Psoas muscle (tissue), 8 donors: Measurements from ENCODE around the gene NUTF2. TPM values are rescaled to one million over a fixed set of nuclear protein-coding genes. Genes with fewer than 3 reads are reported as not detected.
"Not testable (repeated sequence)": the region's sequence is repeated elsewhere in the genome, so short reads cannot be mapped to it uniquely, and the experiment has no call there.

ENCODE experiments used
- ATAC-seq, 4 donors: fragments of 200-7000 bp; cut with Tn5 transposase; one replicate each; pipeline ENCODE4 v1.9.1; 2020; ENCODE audit warnings: moderate library complexity in 3 of 4, mild to moderate bottlenecking in 2 of 4
- DNase-seq, 2 donors: peaks; one replicate each; pipeline ENCODE4 v3.0.0-alpha.2; 2020
- H3K27ac ChIP-seq: fragments of 200-600 bp; one replicate; pipeline ENCODE4 v1.8.0; 2022
- H3K27me3 ChIP-seq, 3 donors: fragments of 200-600 bp in 1 of 3; one replicate each; pipeline versions ENCODE4 v1.6.1 to v1.8.0; 2013 to 2022; ENCODE audit warnings: low read length in 2 of 3, mild to moderate bottlenecking in 2 of 3, moderate library complexity in 1 of 3; ENCODE audit not compliant: insufficient read depth in 3 of 3
- H3K36me3 ChIP-seq, 2 donors: fragments of 200-600 bp in 1 of 2; one replicate each; pipeline versions ENCODE4 v1.6.1 to v1.8.0; 2013 to 2022; ENCODE audit warnings: low read depth in 1 of 2, mild to moderate bottlenecking in 1 of 2, moderate library complexity in 1 of 2; ENCODE audit not compliant: insufficient read depth in 1 of 2
- H3K4me1 ChIP-seq: fragments of 200-600 bp; one replicate; pipeline ENCODE4 v1.8.0; 2022
- H3K4me3 ChIP-seq: fragments of 200-600 bp; one replicate; pipeline ENCODE4 v1.8.0; 2022; ENCODE audit warnings: mild to moderate bottlenecking
- H3K9me3 ChIP-seq: fragments of 200-600 bp; one replicate; pipeline ENCODE4 v1.8.0; 2022
- WGBS, 3 donors: extraction: QIAGEN DNeasy Blood & Tissue Kit; methylation state at CpG; one replicate each; pipeline versions ENCODE4 v1.1.6 to v1.1.7; 2013; 5-methylcytosine and 5-hydroxymethylcytosine counted together
- intact Hi-C, 2 donors: fragments of 100-400 bp; cut with DNase I; formaldehyde crosslinking; loops; one replicate each; pipeline versions ENCODE4 v1.11.0 to v1.14.2; 2022
- polyA plus RNA-seq, 3 donors: library from polyadenylated mRNA; stranded (reverse); fragments of 200-250 nt; gene quantifications; one replicate each; pipeline ENCODE4 v1.2.3, GENCODE V29; 2013
- total RNA-seq, 4 donors: library from RNA; stranded (reverse); fragmentation: NEBNext Ultra II Directional in 2 of 4; extraction: Animal tissue kit (Norgen Biotek cat#: 25700) in 2 of 4; gene quantifications; one replicate each; pipeline versions ENCODE4 v1.2.1 to v1.2.4, GENCODE V29; 2021 to 2023
- TF ChIP-seq, protein P1 (sequence below): fragments of 200-600 bp; IDR thresholded peaks from one replicate; pipeline ENCODE4 v1.8.0; 2022; ENCODE audit warnings: antibody characterized with exemption
- donor health status: healthy with polysubstance abuse.
- donor health status: DM: no; HTN: no; CAD: no; lungs with moderate emphysema.
- donor health status: Bipolar disorder and iron deficiency.
- donor health status: healthy.
- donor health status: DM: yes; HTN: yes; CAD: no.
- donor health status: DM: no; HTN: no; CAD: no.
- donor health status: DM: no; HTN: no; CAD: no.
- donor health status: DM: yes; HTN: yes; CAD: no.

NUTF2 gene
- total and polyA plus RNA-seq, 7 donors: 77.4 to 170 (median 104) TPM

DNA sequence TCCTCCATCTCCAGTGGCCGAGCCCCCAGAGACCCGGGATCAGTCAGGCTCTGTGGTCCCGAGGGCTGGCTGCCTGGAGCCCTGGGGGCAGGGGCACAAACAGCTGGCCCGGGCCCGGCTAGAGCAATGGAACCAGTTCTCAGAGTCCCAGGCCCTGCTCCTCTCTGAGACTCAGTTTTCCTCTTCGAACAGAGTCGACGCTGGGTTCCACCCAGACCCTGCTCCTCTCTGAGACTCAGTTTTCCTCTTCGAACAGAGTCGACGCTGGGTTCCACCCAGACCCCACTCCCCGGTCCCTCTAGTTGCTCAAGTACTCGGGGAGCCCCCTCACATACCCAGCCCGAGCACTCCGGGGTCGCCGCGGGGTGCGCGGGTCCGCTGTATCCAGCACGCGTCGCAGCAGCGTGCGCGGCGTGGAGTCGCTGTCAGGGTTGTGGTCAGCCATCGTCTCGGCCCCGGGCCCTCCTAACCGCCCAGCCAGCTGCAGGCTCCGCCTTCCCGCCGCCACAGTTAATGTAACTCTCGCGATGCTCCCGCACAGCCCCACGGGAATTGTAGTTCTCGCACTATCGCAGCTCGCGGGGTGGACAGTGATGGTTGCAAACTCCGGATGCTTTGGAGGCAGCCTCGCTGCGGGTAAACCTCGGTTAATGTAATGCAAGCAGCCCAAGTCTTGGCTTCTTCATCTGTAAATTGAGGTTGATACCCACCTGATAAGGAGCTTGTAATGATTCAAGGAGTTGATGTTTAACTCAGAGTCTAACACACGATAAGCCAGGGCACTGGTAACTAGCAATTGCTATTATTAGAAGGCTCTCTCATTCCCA lies 13.1 kb upstream of the NUTF2 start:
- intact Hi-C loops: no loop called here
- WGBS, 3 donors: 0 to 1% (median 0%) methylated on average over 49 of the region's 49 CpGs
- Histone ChIP-seq H3K27me3 (no peaks in the 10 kb centered on the region), H3K4me1 (peaks cover 17% of the 10 kb centered on the region), H3K27ac (peak overlapping the region; percentile 80), H3K9me3 (no peaks in the 10 kb centered on the region), H3K4me3 (peak overlapping the region; percentile 80), H3K36me3 (peaks cover 3 to 37% of the 10 kb centered on the region in 2 donors)
- DNase-seq (peak; percentile 95 to 97), ATAC-seq (peak; percentile 96 to 100 (median 98))
- TF ChIP-seq, protein P1, sequence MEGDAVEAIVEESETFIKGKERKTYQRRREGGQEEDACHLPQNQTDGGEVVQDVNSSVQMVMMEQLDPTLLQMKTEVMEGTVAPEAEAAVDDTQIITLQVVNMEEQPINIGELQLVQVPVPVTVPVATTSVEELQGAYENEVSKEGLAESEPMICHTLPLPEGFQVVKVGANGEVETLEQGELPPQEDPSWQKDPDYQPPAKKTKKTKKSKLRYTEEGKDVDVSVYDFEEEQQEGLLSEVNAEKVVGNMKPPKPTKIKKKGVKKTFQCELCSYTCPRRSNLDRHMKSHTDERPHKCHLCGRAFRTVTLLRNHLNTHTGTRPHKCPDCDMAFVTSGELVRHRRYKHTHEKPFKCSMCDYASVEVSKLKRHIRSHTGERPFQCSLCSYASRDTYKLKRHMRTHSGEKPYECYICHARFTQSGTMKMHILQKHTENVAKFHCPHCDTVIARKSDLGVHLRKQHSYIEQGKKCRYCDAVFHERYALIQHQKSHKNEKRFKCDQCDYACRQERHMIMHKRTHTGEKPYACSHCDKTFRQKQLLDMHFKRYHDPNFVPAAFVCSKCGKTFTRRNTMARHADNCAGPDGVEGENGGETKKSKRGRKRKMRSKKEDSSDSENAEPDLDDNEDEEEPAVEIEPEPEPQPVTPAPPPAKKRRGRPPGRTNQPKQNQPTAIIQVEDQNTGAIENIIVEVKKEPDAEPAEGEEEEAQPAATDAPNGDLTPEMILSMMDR: no peak

DNA sequence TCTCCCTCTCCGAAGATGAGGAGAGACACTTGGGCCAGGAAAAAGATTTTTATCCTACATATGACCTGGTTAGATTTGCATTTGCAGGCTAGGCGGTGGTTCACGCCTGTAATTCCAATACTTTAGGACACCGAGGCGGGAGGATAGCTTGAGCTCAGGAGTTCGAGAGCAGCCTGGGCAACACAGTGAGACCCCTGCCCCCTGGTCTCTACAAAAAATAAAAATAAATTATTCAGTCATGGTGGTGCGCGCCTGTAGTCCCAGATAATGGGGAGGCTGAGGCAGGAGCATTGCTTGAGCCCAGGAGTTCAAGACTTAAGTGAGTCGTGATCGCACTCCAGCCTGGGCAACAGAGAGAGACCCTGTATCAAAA lies 12.5 kb upstream of the NUTF2 start:
- TF ChIP-seq, protein P1: no peak
- H3K9me3 ChIP-seq: no peaks in the 10 kb centered on the region
- intact Hi-C loops: no loop called here
- no peaks in the 10 kb centered on the region for H3K27me3 ChIP-seq
- H3K27ac ChIP-seq: peak overlapping the region; percentile 80
- ATAC-seq (peak in 1 of 4 donors; percentile 1), DNase-seq (no peak)
- peak overlapping the region; percentile 80 for H3K4me3 ChIP-seq
- peaks cover 17% of the 10 kb centered on the region for H3K4me1 ChIP-seq
- peaks cover 3 to 31% of the 10 kb centered on the region in 2 donors for H3K36me3 ChIP-seq
- 69 to 82% (median 81%) methylated on average over 10 of the region's 10 CpGs for WGBS, 3 donors

DNA sequence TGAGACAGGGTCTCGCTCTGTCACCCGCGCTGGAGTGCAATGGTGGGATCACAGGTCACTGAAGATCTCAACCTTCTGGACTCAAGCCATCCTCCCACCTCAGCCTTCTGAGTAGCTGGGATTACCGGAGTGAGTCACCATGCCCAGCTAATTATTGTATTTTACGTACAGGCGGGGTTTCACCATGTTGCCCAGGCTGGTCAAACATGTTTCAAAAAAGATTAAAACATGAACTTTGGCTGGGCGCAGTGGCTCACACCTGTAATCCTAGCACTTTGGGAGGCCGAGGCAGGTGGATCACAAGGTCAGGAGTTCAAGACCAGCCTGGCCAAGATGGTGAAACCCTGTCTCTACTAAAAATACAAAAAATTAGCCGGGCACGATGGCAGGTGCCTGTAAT lies 9.5 kb upstream of the NUTF2 start:
- H3K9me3 ChIP-seq, H3K36me3 ChIP-seq, H3K27me3 ChIP-seq, H3K4me3 ChIP-seq, H3K27ac ChIP-seq, ATAC-seq, intact Hi-C loops, DNase-seq: not testable (repeated sequence)
- H3K4me1 ChIP-seq: peaks cover 22% of the 10 kb centered on the region
- 79 to 89% (median 88%) methylated on average over 10 of the region's 10 CpGs for whole genome bisulfite sequencing, 3 donors

DNA sequence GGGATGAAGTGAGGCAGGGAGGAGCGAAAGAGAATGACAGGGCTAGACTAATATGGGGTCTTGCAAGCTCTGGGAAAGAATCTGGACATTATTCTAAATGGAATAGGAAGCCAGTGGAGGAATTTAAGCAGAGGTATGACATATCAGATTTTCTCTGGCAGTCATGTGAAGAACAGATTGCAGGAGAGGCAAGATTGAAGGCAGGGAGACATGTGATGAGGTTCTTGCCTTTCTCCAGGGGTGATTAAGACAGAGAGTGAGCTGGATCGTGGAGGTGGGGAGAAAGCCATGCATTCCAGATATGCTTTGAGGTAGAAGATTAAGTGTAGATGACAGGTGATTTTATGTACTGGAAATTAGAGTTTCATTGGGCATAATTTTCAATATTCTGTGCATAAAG lies 8.9 kb upstream of the NUTF2 start:
- no peak overlapping the region for H3K27ac ChIP-seq
- ATAC-seq (no peak), DNase-seq (no peak)
- intact Hi-C loops: no loop called here
- H3K9me3 ChIP-seq: no peaks in the 10 kb centered on the region
- H3K4me3 ChIP-seq: no peak overlapping the region
- H3K4me1 ChIP-seq: peaks cover 17% of the 10 kb centered on the region
- no peaks in the 10 kb centered on the region for H3K36me3 ChIP-seq
- TF ChIP-seq, protein P1: no peak
- H3K27me3 ChIP-seq: no peaks in the 10 kb centered on the region
- WGBS, 3 donors: 68 to 83% (median 80%) methylated on average over 2 of the region's 2 CpGs

DNA sequence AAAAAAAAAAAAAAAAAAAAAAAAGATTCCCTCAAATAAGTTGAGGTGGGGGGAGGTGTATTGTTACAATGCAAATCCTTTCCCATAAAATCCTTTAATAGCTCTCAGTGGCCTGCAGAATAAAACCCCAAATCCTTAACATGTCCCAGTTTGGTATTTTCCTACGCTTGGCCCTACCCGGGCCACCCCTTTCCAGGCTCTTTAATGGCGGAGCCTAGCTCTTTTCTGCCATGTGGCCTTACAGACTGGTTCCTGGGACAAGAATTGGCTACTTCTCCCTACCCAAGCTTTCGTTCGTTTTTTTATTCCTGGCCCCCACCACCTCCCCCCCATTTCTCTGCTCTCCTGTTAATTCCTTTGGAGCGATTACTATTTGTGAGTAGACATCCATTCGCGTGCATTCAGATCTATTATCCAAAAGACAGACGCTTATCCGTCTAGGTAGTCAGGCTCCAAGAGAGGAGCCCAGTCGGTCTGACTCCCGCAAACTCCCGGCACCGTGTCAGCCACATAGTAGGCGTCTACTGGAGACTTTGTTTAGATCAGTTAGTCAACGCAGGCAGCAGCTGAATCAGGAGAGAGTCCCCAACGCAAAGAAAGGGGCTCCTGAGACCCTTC lies 5.4 kb upstream of the NUTF2 start:
- intact Hi-C loops: loop anchor here in 1 of 2 donors (10.0 kb wide), 1 partner anchor 393 kb away; the partner anchor contains the start of gene ESRP2
- WGBS, 3 donors: 30 to 39% (median 32%) methylated on average over 17 of the region's 17 CpGs
- ATAC-seq: peak; percentile 1 to 20 (median 12)

More for the DNA sequence above, 5.4 kb upstream of the NUTF2 start:
- no peak for DNase-seq
- TF ChIP-seq, protein P1: no peak
- Histone ChIP-seq H3K27ac (peak overlapping the region; percentile 100), H3K9me3 (no peaks in the 10 kb centered on the region), H3K36me3 (peaks cover 0 to 5% of the 10 kb centered on the region in 2 donors), H3K4me3 (peak overlapping the region; percentile 100), H3K4me1 (peaks cover 32% of the 10 kb centered on the region), H3K27me3 (no peaks in the 10 kb centered on the region)
